ENCODE results near the gene DYSF. TPM values are rescaled to one million over a fixed set of nuclear protein-coding genes. Genes with fewer than 3 reads are reported as not detected.

DYSF gene
- total and polyA plus RNA-seq, 2 donors (not counting 3 experiments of a cell fraction or from before 2014, with no cell fraction given): 50.9 to 152 TPM

GRCh38 chr2:71528749-71529148, 75.4 kb downstream of the DYSF start:
- FAIRE-seq (no peak), DNase-seq (ENCODE audit: low read depth, low spot score) (no peak)
- Histone ChIP-seq H3K79me2 (ENCODE audit: control insufficient read depth, insufficient read depth, low read length) (no peaks in the 10 kb centered on the region), H4K20me1 (replicated peaks; ENCODE audit: control insufficient read depth, extremely low read depth, insufficient read depth, low read length) (no peaks in the 10 kb centered on the region), H3K27ac (ENCODE audit: insufficient read depth, low read depth, low read length) (no peak overlapping the region), H3K9ac (replicated peaks; ENCODE audit: extremely low read depth, insufficient read depth, low read length) (no peak overlapping the region), H3K4me2 (ENCODE audit: insufficient read depth, low read length) (no peak overlapping the region), H3K4me3 (replicated peaks in 1 of 3; ENCODE audit: insufficient read depth in 1 of 3, low read depth in 1 of 3, low read length in 3 of 3) (no peak overlapping the region), H3K9me3 (replicated peaks; ENCODE audit: control insufficient read depth, insufficient read depth, low read length) (no peaks in the 10 kb centered on the region), H3K4me1 (ENCODE audit: control insufficient read depth, extremely low read depth, insufficient read depth, low read length) (peaks cover 7% of the 10 kb centered on the region), H3K36me3 (ENCODE audit: control insufficient read depth in 2 of 2, extremely low read depth in 1 of 2, insufficient read depth in 2 of 2, low read length in 2 of 2) (peaks cover 2 to 24% of the 10 kb centered on the region in 2 experiments), H2AFZ (ENCODE audit: low read depth, low read length) (no peak overlapping the region), H3K9me1 (replicated peaks; ENCODE audit: control insufficient read depth, extremely low read depth, insufficient read depth, low read length) (no peaks in the 10 kb centered on the region), H3K27me3 (ENCODE audit: control insufficient read depth in 2 of 2, insufficient read depth in 2 of 2, low read length in 2 of 2) (no peaks in the 10 kb centered on the region)
- CTCF ChIA-PET: interaction anchor here (0.9 to 4.3 kb wide), 6 partner anchors 17 to 1051 kb away, joined by 3 to 32 read pairs (median 8); no protein-coding TSS in a partner anchor
- POLR2A ChIA-PET: interaction anchor here (0.6 kb wide), 1 partner anchor 29 kb away, joined by 3 read pairs; no protein-coding TSS in a partner anchor
- no peak for TF ChIP-seq FOS (IDR thresholded peaks at IDR 0.05; ENCODE audit: borderline replicate concordance, insufficient read depth, low read length)
- no peak for TF ChIP-seq EZH2 (IDR thresholded peaks at IDR 0.05; ENCODE audit: borderline replicate concordance, low read depth, low read length, severe bottlenecking)
- no peak for TF ChIP-seq MYC (IDR thresholded peaks at IDR 0.05; ENCODE audit: low read depth, low read length)
- TF ChIP-seq JUN (IDR thresholded peaks at IDR 0.05; ENCODE audit: borderline replicate concordance, insufficient read depth, insufficient read length, low read depth): no peak
- no peak for TF ChIP-seq GATA2 (IDR thresholded peaks at IDR 0.05; ENCODE audit: insufficient read depth, insufficient read length, low read depth, low read length)
- TF ChIP-seq POLR2A (IDR thresholded peaks at IDR 0.05; ENCODE audit: low read depth, low read length): no peak
- no peak for TF ChIP-seq POLR2AphosphoS5 (IDR thresholded peaks at IDR 0.05; ENCODE audit: insufficient read depth, low read depth, low read length)
- TF ChIP-seq CTCF (IDR thresholded peaks at IDR 0.05; ENCODE audit: extremely low read depth in 1 of 2, insufficient read depth in 1 of 2, low read depth in 1 of 2, low read length in 2 of 2): no peak
- TF ChIP-seq, protein P1, sequence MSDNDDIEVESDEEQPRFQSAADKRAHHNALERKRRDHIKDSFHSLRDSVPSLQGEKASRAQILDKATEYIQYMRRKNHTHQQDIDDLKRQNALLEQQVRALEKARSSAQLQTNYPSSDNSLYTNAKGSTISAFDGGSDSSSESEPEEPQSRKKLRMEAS (IDR thresholded peaks at IDR 0.05; ENCODE audit: insufficient read depth, insufficient read length): no peak
- BruUV-seq (replicated peaks): no TSS peak
- dilution Hi-C loops (cut with MboI; ENCODE audit: extremely low pct_ligation_motif_present, low sequenced_read_pairs) (no loop called here), intact Hi-C loops (cut with micrococcal nuclease) (no loop called here)

Measured in endothelial cell of umbilical vein (primary cell).